HepG2 (cell line): ENCODE results near the gene TUBA4A. TPM values are rescaled to one million over a fixed set of nuclear protein-coding genes. Genes with fewer than 3 reads are reported as not detected.

Experiments
- FOXO1 ChIP-seq: sonication (generic); formaldehyde crosslinking; IDR thresholded peaks from 2 replicates; pipeline ENCODE4 v1.4.0; 2020; ENCODE audit warnings: missing genetic modification reagents
- GATA4 ChIP-seq: sonication (generic); IDR thresholded peaks from 2 replicates; pipeline ENCODE4 v1.6.1; 2016; ENCODE audit warnings: antibody characterized with exemption, low read depth, borderline replicate concordance
- HIVEP1 ChIP-seq: sonication (generic); formaldehyde crosslinking; IDR thresholded peaks from 2 replicates; pipeline ENCODE4 v1.4.0; 2020; ENCODE audit warnings: mild to moderate bottlenecking, missing genetic modification reagents
- HMGA1 ChIP-seq: sonication (generic); formaldehyde crosslinking; conservative IDR thresholded peaks from 2 replicates; pipeline ENCODE4 v1.4.0; 2020; ENCODE audit warnings: missing genetic modification reagents
- LCORL ChIP-seq, 2 experiments: fragments of 450-650 bp in 1 of 2; sonication (generic) in 1 of 2; formaldehyde crosslinking in 1 of 2; IDR thresholded peaks; 2 replicates each; pipeline versions ENCODE4 v1.5.0 to v1.6.1; 2017 to 2020; ENCODE audit warnings: antibody characterized with exemption in 1 of 2, missing genetic modification reagents in 1 of 2
- MED1 ChIP-seq: sonication (generic); formaldehyde crosslinking; IDR thresholded peaks from 2 replicates; pipeline ENCODE4 v1.4.0; 2020; ENCODE audit warnings: missing genetic modification reagents
- NKX3-1 ChIP-seq: sonication (generic); formaldehyde crosslinking; IDR thresholded peaks from 2 replicates; pipeline ENCODE4 v1.5.0; 2020; ENCODE audit warnings: missing genetic modification reagents
- NR1H2 ChIP-seq: sonication (generic); formaldehyde crosslinking; IDR thresholded peaks from 2 replicates; pipeline ENCODE4 v1.8.1; 2022; ENCODE audit warnings: low read depth, missing genetic modification reagents, borderline replicate concordance
- ZBTB42 ChIP-seq: sonication (generic); formaldehyde crosslinking; IDR thresholded peaks from 2 replicates; pipeline ENCODE4 v1.5.0; 2020; ENCODE audit warnings: mild to moderate bottlenecking, missing genetic modification reagents
- ZNF562 ChIP-seq: sonication (generic); formaldehyde crosslinking; IDR thresholded peaks from 2 replicates; pipeline ENCODE4 v1.8.0; 2022; ENCODE audit warnings: missing genetic modification reagents, borderline replicate concordance
- ZSCAN9 ChIP-seq: IDR thresholded peaks from 2 replicates; pipeline ENCODE4 v1.6.1; 2016; ENCODE audit warnings: borderline replicate concordance
- polyA plus RNA-seq, 8 experiments: library from polyadenylated mRNA; depleted of rRNA in 3 of 8; stranded (reverse) in 7 of 8; unstranded in 1 of 8; fragments of >200 nt; fragmentation: Illumina TruSeq in 4 of 8; extraction: Trizol in 4 of 8; gene quantifications; 2 replicates each; pipeline versions ENCODE4 v1.2.1 to v1.2.3, GENCODE V29; 2011 to 2016; ENCODE audit warnings: low read depth in 4 of 8, missing spikeins in 1 of 8, mixed read lengths in 1 of 8; ENCODE audit not compliant: insufficient read depth in 1 of 8
- total RNA-seq, 5 experiments: library from RNA; depleted of rRNA; stranded (reverse); fragments of >200 nt; fragmentation: Illumina TruSeq; extraction: Trizol; gene quantifications; 2 replicates each; pipeline ENCODE4 v1.2.3, GENCODE V29; 2016; ENCODE audit warnings: low read depth in 1 of 5
- TF ChIP-seq, protein P1 (sequence below): sonication (generic); formaldehyde crosslinking; IDR thresholded peaks from 2 replicates; pipeline ENCODE4 v1.4.0; 2020; ENCODE audit warnings: missing genetic modification reagents
- TF ChIP-seq, protein P2 (sequence below): sonication (generic); formaldehyde crosslinking; IDR thresholded peaks from one replicate; pipeline ENCODE4 v1.5.1; 2020; ENCODE audit warnings: mild to moderate bottlenecking, missing genetic modification reagents; ENCODE audit errors: not compliant biosample characterization
- TF ChIP-seq, protein P3 (sequence below): sonication (generic); formaldehyde crosslinking; IDR thresholded peaks from 2 replicates; pipeline ENCODE4 v1.4.0; 2020; ENCODE audit warnings: missing genetic modification reagents

Gene TUBA4A
- total and polyA plus RNA-seq, 2 of the 13 experiments (the other 11 are each of a cell fraction or from before 2014, with no cell fraction given) = 1.3 to 12.7 TPM

DNA sequence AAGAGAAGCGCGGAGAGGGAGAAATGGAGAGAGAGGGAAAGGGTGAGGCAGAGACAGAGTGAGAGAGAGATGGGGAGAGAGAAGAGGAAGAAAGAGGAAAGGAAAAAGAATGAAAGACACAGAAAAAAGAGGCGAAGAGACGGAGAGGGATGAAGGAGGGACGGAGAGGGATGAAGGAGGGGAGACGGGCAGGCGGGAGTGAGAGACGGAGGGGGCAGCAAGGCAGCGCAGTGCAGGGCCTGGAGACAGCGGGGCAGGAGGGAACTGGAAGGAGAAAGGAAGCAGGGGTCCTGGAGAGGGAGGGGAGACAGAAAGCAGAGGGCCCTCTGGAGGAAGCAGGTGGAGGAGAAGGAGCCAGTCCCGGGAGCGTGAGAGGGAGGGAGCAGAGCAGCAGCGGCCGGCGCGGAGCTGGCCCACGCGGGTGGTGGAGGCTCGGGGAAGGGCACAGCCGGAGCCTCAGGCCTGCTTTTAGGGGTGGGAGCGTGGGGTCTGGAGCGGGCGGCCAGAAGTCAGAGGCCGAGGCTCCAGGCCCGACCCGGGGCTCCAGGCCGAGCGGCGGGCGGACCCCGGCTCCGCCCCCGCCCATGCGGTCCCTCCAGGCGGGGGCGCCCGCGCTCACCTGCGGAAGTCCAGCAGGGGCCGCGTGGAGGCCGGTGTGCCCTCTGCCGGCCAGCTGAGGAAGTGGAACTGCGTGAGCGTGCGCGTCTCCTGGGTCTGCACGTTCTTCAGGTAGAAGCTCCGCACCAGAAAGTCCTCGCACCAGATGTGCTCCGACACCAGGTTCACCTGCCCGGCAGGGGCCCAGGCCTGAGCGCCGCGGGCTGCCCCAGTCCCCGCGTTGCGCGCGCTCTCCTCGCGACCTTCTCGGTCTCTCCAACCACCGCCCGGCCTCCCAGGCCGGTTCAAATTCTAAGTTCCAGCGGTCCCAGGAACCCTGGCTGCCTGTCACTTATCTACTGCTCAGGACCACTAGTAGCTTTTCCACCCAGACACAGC, 40.9 kb upstream of the TUBA4A start (continued):
- TF ChIP-seq LCORL (IDR thresholded peaks at IDR 0.05) (no peak), LCORL (CRISPR knock-in tag; IDR thresholded peaks at IDR 0.05) (peak; percentile 84; the same call in 1 of the 2 replicates), GATA4 (no peak), FOXO1 (peak; percentile 76), ZNF562 (CRISPR knock-in tag) (no peak), ZBTB42 (CRISPR knock-in tag) (no peak), MED1 (CRISPR knock-in tag) (peak; percentile 60), NR1H2 (CRISPR knock-in tag) (no peak), NKX3-1 (CRISPR knock-in tag) (no peak), HIVEP1 (CRISPR knock-in tag) (peak; percentile 64; the same call in 1 of the 2 replicates), HMGA1 (CRISPR knock-in tag) (no peak), ZSCAN9 (CRISPR knock-in tag) (peak; percentile 83)
- TF ChIP-seq, protein P1, sequence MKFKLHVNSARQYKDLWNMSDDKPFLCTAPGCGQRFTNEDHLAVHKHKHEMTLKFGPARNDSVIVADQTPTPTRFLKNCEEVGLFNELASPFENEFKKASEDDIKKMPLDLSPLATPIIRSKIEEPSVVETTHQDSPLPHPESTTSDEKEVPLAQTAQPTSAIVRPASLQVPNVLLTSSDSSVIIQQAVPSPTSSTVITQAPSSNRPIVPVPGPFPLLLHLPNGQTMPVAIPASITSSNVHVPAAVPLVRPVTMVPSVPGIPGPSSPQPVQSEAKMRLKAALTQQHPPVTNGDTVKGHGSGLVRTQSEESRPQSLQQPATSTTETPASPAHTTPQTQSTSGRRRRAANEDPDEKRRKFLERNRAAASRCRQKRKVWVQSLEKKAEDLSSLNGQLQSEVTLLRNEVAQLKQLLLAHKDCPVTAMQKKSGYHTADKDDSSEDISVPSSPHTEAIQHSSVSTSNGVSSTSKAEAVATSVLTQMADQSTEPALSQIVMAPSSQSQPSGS (CRISPR knock-in tag) = peak; percentile 85
- TF ChIP-seq, protein P2, sequence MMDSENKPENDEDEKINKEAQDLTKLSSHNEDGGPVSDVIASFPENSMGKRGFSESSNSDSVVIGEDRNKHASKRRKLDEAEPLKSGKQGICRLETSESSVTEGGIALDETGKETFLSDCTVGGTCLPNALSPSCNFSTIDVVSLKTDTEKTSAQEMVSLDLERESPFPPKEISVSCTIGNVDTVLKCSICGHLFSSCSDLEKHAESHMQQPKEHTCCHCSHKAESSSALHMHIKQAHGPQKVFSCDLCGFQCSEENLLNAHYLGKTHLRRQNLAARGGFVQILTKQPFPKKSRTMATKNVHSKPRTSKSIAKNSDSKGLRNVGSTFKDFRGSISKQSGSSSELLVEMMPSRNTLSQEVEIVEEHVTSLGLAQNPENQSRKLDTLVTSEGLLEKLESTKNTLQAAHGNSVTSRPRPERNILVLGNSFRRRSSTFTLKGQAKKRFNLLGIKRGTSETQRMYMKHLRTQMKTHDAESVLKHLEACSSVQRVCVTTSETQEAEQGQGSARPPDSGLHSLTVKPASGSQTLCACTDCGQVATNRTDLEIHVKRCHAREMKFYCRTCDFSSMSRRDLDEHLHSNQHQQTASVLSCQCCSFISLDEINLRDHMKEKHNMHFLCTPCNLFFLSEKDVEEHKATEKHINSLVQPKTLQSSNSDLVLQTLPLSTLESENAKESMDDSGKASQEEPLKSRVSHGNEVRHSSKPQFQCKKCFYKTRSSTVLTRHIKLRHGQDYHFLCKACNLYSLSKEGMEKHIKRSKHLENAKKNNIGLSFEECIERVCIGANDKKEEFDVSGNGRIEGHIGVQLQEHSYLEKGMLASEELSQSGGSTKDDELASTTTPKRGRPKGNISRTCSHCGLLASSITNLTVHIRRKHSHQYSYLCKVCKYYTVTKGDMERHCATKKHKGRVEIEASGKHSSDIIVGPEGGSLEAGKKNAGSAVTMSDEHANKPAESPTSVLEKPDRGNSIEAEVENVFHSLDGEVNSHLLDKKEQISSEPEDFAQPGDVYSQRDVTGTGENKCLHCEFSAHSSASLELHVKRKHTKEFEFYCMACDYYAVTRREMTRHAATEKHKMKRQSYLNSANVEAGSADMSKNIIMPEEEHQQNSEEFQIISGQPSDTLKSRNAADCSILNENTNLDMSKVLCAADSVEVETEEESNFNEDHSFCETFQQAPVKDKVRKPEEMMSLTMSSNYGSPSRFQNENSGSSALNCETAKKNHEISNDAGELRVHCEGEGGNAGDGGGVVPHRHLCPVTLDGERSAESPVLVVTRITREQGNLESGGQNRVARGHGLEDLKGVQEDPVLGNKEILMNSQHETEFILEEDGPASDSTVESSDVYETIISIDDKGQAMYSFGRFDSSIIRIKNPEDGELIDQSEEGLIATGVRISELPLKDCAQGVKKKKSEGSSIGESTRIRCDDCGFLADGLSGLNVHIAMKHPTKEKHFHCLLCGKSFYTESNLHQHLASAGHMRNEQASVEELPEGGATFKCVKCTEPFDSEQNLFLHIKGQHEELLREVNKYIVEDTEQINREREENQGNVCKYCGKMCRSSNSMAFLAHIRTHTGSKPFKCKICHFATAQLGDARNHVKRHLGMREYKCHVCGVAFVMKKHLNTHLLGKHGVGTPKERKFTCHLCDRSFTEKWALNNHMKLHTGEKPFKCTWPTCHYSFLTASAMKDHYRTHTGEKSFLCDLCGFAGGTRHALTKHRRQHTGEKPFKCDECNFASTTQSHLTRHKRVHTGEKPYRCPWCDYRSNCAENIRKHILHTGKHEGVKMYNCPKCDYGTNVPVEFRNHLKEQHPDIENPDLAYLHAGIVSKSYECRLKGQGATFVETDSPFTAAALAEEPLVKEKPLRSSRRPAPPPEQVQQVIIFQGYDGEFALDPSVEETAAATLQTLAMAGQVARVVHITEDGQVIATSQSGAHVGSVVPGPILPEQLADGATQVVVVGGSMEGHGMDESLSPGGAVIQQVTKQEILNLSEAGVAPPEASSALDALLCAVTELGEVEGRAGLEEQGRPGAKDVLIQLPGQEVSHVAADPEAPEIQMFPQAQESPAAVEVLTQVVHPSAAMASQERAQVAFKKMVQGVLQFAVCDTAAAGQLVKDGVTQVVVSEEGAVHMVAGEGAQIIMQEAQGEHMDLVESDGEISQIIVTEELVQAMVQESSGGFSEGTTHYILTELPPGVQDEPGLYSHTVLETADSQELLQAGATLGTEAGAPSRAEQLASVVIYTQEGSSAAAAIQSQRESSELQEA (CRISPR knock-in tag) = no peak
- TF ChIP-seq, protein P3, sequence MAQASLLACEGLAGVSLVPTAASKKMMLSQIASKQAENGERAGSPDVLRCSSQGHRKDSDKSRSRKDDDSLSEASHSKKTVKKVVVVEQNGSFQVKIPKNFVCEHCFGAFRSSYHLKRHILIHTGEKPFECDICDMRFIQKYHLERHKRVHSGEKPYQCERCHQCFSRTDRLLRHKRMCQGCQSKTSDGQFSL (CRISPR knock-in tag) = no peak
